Measurements from ENCODE around the gene PCGF6.
"Not testable (repeated sequence)": the region's sequence is repeated elsewhere in the genome, so short reads cannot be mapped to it uniquely, and the experiment has no call there.

PCGF6 gene

DNA sequence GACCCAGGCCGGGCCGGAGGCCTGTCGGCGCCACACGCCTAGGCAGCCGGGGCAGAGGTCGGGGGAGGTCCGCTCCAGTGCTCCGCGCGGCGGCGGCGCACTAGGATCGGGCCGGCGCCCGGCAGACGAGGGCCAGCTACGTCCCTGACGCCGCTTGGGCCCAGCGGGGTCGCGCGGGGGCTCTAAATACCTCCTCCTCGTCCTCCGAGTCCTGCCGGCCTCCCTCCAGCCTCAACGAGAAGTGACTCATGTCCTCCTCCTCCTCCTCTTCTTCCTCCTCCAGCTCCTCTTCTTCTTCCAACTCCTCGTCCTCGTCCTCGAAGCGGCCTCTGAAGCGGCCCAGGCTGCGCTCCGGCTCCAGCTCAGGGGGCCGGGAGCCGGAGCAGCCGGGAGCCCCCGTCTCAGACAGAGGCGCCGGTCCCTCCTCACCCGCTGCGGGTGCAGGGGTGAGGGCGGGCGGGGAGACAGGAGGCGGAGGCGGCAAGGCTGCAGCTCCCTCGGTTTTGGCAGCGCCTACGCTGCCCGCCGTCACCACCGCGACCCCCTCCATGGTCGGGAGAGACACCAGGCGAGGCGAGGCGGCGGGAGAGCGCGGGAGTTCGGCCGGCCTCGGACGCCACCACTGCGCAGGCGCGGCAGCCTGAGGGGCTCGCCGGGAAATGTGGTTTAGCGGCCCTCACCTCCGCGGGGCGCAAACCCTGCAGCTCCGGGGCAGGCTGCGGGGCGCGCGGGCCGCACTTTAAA, at the start of gene PCGF6:
Gene PCGF6, minus strand, starts transcription at position 624 of the 744 bp plus-strand sequence. Its CDS starts 74 bp downstream, at position 550.
- peak; percentile 55 for DNase-seq (ENCODE audit: low spot score)

- no peak for DNase-seq (ENCODE audit: low spot score)
Measured at GRCh38 chr10:103397191-103397825, 46.4 kb upstream of the PCGF6 start.

- DNase-seq (ENCODE audit: low spot score) = no peak
Measured at GRCh38 chr10:103396789-103397087, 45.8 kb upstream of the PCGF6 start.

GRCh38 chr10:103396067-103396788, 45.3 kb upstream of the PCGF6 start, which contains the start of the genes ATP5MK and PDCD11:
Gene ATP5MK (minus strand): TSS chr10:103396475. CDS start chr10:103392457, 4,018 bp downstream.
Gene PDCD11 (plus strand): TSS chr10:103396626. CDS start chr10:103398427, 1,801 bp downstream.
- peak; percentile 97 for DNase-seq (ENCODE audit: low spot score)

- peak; percentile 15 for DNase-seq (ENCODE audit: low spot score)
Measured at GRCh38 chr10:103395754-103396066, 44.8 kb upstream of the PCGF6 start.

DNA sequence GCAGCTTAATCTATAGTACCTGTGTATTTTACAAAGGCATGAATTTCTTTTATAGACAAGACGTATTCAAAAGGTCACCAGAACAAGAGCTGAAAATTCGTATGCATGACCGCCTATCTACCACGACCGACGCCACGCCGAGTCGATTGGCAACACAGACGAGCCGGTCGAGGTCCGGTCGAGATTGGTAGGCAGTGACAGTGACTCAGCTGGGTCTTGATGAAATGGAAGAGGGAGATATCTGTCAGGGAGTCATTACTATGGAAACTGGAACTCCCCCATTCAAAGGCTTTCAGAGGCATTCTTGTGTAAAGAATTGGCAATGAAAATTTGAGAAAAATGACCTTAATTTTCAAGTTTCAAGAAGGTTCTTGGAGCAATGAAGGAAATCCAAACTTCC, 43.2 kb upstream of the PCGF6 start:
- DNase-seq (ENCODE audit: low spot score) = peak; percentile 61

DNA sequence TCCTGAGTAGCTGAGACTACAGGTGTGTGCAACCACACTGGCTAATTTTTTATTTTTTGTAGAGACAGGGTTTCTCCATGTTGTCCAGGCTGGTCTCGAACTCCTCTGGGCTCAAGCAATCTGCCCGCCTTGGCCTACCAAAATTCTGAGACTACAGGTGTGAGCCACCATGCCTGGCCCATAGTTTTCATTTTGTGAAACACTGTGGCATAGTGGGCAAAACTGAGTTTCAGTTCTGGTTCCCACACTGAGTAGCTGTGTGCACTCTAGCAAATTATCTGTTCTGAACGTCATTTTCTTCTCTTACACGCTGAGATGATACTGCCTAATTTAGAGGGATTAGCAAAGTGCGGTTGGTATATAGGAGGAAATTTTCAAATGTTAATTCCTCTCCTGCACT, 31.8 kb upstream of the PCGF6 start:
- no peak for DNase-seq (ENCODE audit: low spot score)

GRCh38 chr10:103374263-103374662, 23.3 kb upstream of the PCGF6 start:
- no peak for DNase-seq (ENCODE audit: low spot score)

DNA sequence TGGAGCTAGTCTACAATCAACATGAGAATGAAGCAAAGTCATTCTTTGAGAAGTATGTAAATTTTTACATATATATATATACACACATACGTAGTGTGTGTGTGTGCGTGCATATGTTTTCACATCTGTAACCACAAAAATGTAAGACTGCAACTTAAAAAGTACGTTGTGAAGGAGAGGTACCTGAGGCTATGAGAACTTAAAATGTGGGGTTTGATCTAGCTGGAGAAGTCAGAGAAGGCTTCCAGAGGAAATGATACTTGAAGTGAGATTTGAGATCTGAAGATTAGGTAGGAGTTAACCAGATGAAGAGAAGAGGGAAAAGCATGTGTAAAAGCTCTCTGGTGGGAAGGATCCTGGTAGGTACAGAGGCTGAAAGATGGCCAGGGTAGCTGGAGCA, 22.6 kb upstream of the PCGF6 start:
- no peak for DNase-seq (ENCODE audit: low spot score)

GRCh38 chr10:103367782-103368518, 17.0 kb upstream of the PCGF6 start, which contains the start of gene TAF5:
Gene TAF5 (plus strand): TSS chr10:103367976. CDS start chr10:103367990, 14 bp downstream.
- peak; percentile 93 for DNase-seq (ENCODE audit: low spot score)

GRCh38 chr10:103367379-103367781, 16.4 kb upstream of the PCGF6 start:
- no peak for DNase-seq (ENCODE audit: low spot score)

GRCh38 chr10:103360791-103361190, 9.9 kb upstream of the PCGF6 start:
- not testable (repeated sequence) for DNase-seq (ENCODE audit: low spot score)

DNA sequence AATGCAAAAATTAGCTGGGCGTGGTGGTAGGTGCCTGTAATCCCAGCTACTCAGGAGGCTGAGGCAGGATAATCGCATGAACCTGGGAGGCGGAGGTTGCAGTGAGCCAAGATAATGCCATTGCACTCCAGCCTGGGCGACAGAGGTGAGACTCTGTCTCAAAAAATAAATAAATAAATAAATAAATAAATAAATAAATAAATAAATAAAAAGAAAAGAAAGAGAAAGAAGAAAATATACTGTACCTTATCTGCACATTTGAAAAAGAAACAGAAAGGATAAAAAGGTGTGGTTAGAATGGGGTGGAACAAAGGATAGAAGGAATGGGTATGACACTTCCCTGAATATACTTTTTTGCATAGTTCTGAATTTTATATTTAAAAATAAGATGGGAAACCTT, 8.6 kb upstream of the PCGF6 start:
- DNase-seq (ENCODE audit: low spot score) = not testable (repeated sequence)

DNA sequence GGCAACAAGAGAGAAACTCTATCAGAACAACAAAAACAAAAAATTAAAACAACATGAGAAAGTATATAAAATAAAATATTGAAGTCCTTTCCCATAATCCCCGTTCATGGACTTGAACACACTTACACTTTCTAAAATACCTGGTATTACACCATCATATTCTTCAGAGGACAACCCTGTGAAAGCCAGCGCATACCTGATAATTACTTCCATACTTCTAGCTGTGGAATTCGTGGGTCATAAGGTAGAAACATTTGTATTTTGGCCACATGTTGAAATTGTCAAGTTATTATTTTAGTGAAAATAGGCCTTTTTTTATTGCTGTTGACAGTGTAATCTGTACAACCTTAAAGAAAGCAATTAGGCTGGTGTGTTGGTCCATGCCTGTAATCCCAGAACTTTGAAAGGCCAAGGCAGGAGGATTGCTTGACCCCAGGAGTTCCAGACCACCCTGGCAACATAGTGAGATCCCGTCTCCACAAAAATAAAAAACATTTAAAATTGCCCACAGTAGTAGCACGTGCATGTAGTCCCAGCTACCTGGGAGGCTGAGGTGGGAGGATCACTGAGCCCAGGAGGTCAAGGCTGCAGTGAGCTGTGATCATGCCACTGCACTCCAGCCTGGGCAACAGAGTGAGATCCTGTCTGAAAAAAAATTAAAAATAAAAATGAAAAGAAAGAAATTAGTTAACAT, 5.1 kb upstream of the PCGF6 start:
- DNase-seq (ENCODE audit: low spot score) = no peak

DNA sequence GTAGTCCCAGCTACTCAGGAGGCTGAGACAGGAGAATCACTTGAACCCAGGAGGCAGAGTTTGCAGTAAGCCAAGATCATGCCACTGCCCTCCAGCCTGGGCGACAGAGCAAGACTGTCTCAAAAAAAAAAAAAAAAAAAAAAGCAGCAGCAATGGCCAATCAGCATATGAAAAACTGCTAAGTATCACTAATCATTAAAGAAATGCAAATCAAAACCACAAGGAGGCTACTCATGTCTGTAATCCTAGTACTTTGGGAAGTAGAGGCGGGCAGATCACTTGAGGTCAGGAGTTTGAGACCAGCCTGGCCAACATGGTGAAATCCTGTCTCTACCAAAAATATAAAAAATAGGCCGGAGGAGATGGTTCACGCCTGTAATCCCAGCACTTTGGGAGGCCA, 3.6 kb upstream of the PCGF6 start:
- not testable (repeated sequence) for DNase-seq (ENCODE audit: low spot score)

GRCh38 chr10:103353281-103353680, 2.3 kb upstream of the PCGF6 start:
- no peak for DNase-seq (ENCODE audit: low spot score)

DNA sequence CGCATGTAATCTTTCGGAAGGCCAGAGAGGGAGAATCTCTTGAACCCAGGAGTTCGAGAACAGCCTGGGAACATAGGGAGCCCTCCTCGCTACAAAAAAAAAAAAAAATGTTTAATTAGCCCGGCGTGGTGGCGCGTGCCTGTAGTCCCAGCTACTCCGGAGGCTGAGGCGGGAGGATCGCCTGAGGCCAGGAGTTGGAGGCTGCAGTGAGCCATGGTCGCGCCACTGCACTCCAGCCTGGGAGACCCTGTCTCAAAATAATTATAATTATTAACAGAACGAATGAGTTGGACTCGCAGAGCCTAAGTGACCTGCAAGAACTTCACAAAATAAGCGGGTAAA, 794 bp downstream of the PCGF6 start:
- DNase-seq (ENCODE audit: low spot score) = no peak

DNA sequence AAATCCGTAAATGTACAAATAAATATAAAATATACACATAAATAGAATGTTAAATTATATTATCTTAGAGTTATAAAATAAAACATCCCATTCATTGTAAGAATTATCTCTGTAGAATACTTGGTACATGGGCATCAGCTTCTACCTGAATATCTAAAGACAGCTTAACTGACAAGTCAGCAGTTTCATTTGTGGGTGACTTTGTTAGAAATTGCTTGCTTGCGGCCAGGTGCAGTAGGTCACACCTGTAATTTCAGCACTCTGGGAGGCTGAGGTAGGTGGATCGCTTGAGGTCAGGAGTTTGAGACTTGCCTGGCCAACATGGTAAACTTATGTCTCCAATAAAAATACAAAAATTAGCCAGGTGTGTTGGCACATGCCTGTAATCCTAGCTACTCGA, 14.6 kb downstream of the PCGF6 start:
- DNase-seq (ENCODE audit: low spot score) = no peak

DNA sequence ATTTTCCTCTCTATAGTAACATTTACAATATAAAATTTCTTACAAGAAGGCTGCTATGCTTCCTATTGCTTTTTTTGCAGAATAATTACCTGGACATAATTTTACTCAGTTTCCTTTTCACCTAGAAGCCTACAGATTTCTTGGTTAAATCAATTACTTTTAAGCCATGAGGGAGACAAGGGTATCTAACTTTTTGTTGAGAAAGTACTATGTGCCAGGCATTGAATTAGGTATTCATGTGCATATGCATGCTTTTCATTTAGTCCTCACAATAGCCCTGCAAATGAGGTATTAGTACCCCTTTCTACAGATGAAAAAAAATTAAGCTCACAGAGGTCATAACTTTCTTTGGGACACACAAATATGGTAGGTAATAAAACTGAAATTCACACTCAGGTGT, 16.4 kb downstream of the PCGF6 start:
- DNase-seq (ENCODE audit: low spot score) = no peak

DNA sequence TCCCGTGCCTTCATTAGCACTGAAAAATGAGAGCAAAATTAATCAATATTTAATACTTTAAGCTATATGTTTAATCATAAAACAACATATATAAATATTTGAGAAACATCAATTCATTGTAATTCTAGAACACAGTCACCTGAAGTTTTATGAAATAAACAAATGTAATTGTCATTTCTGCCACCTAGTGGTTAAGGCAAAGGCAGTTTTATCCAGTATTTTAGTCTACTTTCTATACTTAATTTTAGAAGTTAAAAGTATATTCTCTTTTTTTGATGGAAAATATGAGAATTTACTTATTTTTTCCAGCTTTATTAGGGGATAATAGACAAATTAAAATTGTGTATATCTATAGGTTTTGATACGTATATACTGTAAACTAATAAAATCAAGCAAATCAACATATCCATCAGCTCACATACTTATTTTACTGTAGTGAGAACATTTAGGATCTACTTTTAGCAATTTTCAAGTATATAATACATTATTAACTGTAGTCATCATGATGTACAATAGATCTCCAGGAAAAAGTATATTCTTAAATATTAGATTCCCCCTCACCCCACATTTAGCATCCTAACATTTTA, 16.9 kb downstream of the PCGF6 start:
- peak; percentile 34 for DNase-seq (ENCODE audit: low spot score)

GRCh38 chr10:103327906-103328305, 23.0 kb downstream of the PCGF6 start:
- no peak for DNase-seq (ENCODE audit: low spot score)

Data from hematopoietic multipotent progenitor cell treated with erythropoietin and hydrocortisone succinate and interleukin-3 and kit ligand, for 17 days (in vitro differentiated cells).